VCaP (cell line): Measurements from ENCODE around the gene LRRC1.

Source experiments
- H3K27ac ChIP-seq: fragments of 450-650 bp; 2 replicates; pipeline ENCODE4 v1.5.1; 2017
- CTCF ChIP-seq: fragments of 450-650 bp; conservative IDR thresholded peaks from 2 replicates; pipeline ENCODE4 v1.5.1; 2017; ENCODE audit warnings: mild to moderate bottlenecking, moderate library complexity

Gene LRRC1

GRCh38 chr6:53925891-53926290, 131.1 kb downstream of the LRRC1 start:
- no peak for TF ChIP-seq CTCF

DNA sequence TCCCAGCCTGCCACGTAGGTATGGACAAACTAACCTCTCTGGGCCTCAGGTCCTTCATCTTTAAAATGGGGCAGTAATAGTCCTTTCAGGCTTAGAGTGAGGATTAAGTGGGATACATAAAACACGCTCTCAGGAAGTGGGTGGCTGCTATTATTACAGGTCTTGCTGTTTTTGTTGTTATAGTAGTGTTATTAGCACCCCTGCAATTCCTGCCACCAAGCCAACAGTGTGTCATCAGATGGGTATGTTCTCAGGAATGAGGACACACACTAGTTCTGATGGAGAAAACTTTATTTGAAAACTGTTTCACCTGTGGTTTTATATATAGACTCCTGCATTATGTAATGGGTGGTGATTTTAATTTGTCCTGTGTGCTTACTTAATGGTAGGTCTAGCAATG, 131.7 kb downstream of the LRRC1 start:
- no peak for TF ChIP-seq CTCF
- H3K27ac ChIP-seq: peak overlapping the region; percentile 38; the same call in 1 of the 2 replicates

More at GRCh38 chr6:53925891-53926290, 131.1 kb downstream of the LRRC1 start:
- H3K27ac ChIP-seq: no peak overlapping the region

GRCh38 chr6:53928641-53929040, 133.8 kb downstream of the LRRC1 start:
- no peak overlapping the region for H3K27ac ChIP-seq
- TF ChIP-seq CTCF: no peak

GRCh38 chr6:53929041-53929820, 134.4 kb downstream of the LRRC1 start:
- TF ChIP-seq CTCF: no peak
- H3K27ac ChIP-seq: no peak overlapping the region

GRCh38 chr6:53929821-53930120, 135.0 kb downstream of the LRRC1 start:
- H3K27ac ChIP-seq: no peak overlapping the region

DNA sequence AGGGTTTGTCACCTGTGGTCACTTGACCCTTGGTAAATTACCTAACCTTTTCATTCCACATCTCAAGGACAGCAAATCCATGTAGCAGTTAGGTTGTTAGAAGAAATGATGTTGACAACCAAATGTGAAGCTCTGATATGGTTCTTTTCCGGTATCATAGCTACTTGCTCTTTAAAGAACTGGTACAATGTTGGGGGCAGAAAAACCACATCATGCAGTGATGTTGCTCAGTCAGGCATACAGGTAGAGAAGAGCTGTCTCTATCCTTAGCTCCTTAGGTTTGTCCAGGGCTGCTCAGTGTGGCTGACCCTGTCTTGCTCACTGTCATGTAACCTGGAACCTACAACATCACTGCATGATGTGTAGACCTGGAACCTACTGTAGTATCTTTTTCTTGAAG, 135.5 kb downstream of the LRRC1 start:
- no peak overlapping the region for H3K27ac ChIP-seq
- TF ChIP-seq CTCF: no peak

More at GRCh38 chr6:53929821-53930120, 135.0 kb downstream of the LRRC1 start:
- TF ChIP-seq CTCF: no peak

DNA sequence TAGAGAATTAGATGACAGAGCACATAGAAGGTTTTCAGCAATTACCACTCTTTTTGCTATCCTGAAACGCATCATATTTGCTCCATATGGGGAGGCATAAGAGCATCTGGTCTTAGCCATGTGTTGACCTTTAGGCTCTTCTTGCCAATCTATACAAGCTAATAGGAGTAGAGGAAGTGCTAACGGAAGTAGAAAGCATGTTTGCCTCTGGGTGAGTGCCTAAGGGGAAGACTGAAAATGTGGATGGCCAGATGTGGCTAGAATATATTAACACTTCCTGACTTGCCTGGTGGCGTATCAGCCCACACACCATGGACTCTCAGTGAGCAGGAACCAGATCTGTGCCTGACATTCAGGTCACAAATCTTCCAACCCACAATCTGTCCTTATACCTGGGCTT, 136.3 kb downstream of the LRRC1 start:
- TF ChIP-seq CTCF: no peak
- H3K27ac ChIP-seq: no peak overlapping the region
